Measurements from ENCODE around the gene WWC1.

- no peak for TF ChIP-seq CTCF (IDR thresholded peaks at IDR 0.05; ENCODE audit: insufficient read depth, low read depth, low read length)
- no peak for TF ChIP-seq EZH2 (IDR thresholded peaks at IDR 0.05; ENCODE audit: insufficient read depth, low read length)
Observed at GRCh38 chr5:168354397-168354796, 63.0 kb downstream of the WWC1 start.
